Heart right ventricle (tissue), 16 donors: ENCODE data around the gene UBE2F. TPM values are rescaled to one million over a fixed set of nuclear protein-coding genes. Genes with fewer than 3 reads are reported as not detected.
A peak's percentile ranks its signal among the peaks of the same experiment; 100 is the strongest.

Experiments
- ATAC-seq, 8 donors: fragments of 200-7000 bp; cut with Tn5 transposase; one replicate each; pipeline ENCODE4 v1.9.1; 2020; ENCODE audit warnings: mild to moderate bottlenecking in 8 of 8, moderate library complexity in 8 of 8, moderate number of reproducible peaks in 1 of 8
- DNase-seq, 2 donors: peaks; one replicate each; pipeline ENCODE4 v3.0.0-alpha.2; 2020
- H3K27ac ChIP-seq, 10 donors: fragments of 200-600 bp; sonication (generic) in 2 of 10; one replicate each; pipeline versions ENCODE4 v1.5.0 to v1.8.0; 2020 to 2022; ENCODE audit warnings: mild to moderate bottlenecking in 3 of 10
- H3K27me3 ChIP-seq, 7 donors: fragments of 200-600 bp; one replicate each; pipeline ENCODE4 v1.8.0; 2021 to 2022; ENCODE audit warnings: mild to moderate bottlenecking in 2 of 7
- H3K36me3 ChIP-seq, 9 donors: fragments of 200-600 bp; sonication (generic) in 1 of 9; one replicate each; pipeline versions ENCODE4 v1.5.0 to v1.8.0; 2020 to 2022; ENCODE audit warnings: mild to moderate bottlenecking in 2 of 9
- H3K4me1 ChIP-seq, 9 donors: fragments of 200-600 bp; sonication (generic) in 1 of 9; one replicate each; pipeline versions ENCODE4 v1.5.0 to v1.8.0; 2020 to 2022; ENCODE audit warnings: mild to moderate bottlenecking in 4 of 9
- H3K4me3 ChIP-seq, 10 donors: fragments of 200-600 bp; sonication (generic) in 2 of 10; one replicate each; pipeline versions ENCODE4 v1.5.0 to v1.8.0; 2020 to 2022; ENCODE audit warnings: mild to moderate bottlenecking in 7 of 10, moderate library complexity in 2 of 10
- H3K9me3 ChIP-seq, 11 donors: fragments of 200-600 bp in 10 of 11; sonication (generic) in 2 of 11; one replicate each; pipeline versions ENCODE4 v1.5.0 to v1.8.0; 2013 to 2022; ENCODE audit warnings: mild to moderate bottlenecking in 2 of 11, control low read depth in 1 of 11, moderate library complexity in 1 of 11
- whole genome bisulfite sequencing, 2 donors: extraction: QIAGEN DNeasy Blood & Tissue Kit; methylation state at CpG; one replicate each; pipeline ENCODE4 v1.1.7; 2013; ENCODE audit warnings: inconsistent platforms in 1 of 2; 5-methylcytosine and 5-hydroxymethylcytosine counted together
- intact Hi-C, 10 donors: fragments of 100-400 bp; cut with DNase I; formaldehyde crosslinking; loops; one replicate each; pipeline versions ENCODE4 v1.11.1 to v1.14.2; 2022
- polyA plus RNA-seq, 2 donors: library from polyadenylated mRNA; stranded (reverse); fragments of 200-250 nt; gene quantifications; one replicate each; pipeline ENCODE4 v1.2.3, GENCODE V29; 2013
- total RNA-seq, 10 donors: library from RNA; stranded (reverse); fragmentation: NEBNext Ultra II Directional in 3 of 10; extraction: Animal tissue kit (Norgen Biotek cat#: 25700) in 3 of 10; gene quantifications; one replicate each; pipeline versions ENCODE4 v1.2.1 to v1.2.4, GENCODE V29; 2021 to 2023
- TF ChIP-seq, protein P1 (sequence below), 9 donors: fragments of 200-600 bp; sonication (generic) in 2 of 9; IDR thresholded peaks; one replicate each; pipeline versions ENCODE4 v1.5.0 to v1.8.0; 2021 to 2022; ENCODE audit warnings: antibody characterized with exemption in 9 of 9, mild to moderate bottlenecking in 5 of 9, moderate library complexity in 1 of 9
- donor health status: Arrhythmogenic right ventricular cardiomyopathy.
- donor health status: ischemic (EF 13 %, LVEDD 7.1; RV severe dilation, severe dysfunction).
- donor health status: healthy with polysubstance abuse.
- donor health status: DM: no; HTN: yes; CAD: no.
- donor health status: DM: no; HTN: no; CAD: no.
- donor health status: ischemic (EF 25% LVEDD 6.9; RV normal size, moderate dysfunction).
- donor health status: ischemic (EF 25% LVEDD 5.7; RV mildly dilated, moderate dysfunction).
- donor health status: healthy.
- donor health status: DM: yes; HTN: yes; CAD: no.
- donor health status: Ischemic cardiomyopathy.
- donor health status: ischemic (EF 35%, LVEDD 5.7; RV mildly dilated, moderate dysfunction).
- donor health status: nonischemic (EF 11% LVEDD 7.7; RV severe dilation, severe dysfunction).
- donor health status: DM: yes; HTN: yes; CAD: no.
- donor health status: PGD.
- donor health status: ischemic (EF 29% LVEDD 5.4; RV normal size, mild dysfunction).
- donor health status: nonischemic (EF 23%, LVEDD 6.1; RV moderate dilation, normal function).

Gene UBE2F
- total and polyA plus RNA-seq, 12 donors: 43.5 to 82.2 (median 63.7) TPM

DNA sequence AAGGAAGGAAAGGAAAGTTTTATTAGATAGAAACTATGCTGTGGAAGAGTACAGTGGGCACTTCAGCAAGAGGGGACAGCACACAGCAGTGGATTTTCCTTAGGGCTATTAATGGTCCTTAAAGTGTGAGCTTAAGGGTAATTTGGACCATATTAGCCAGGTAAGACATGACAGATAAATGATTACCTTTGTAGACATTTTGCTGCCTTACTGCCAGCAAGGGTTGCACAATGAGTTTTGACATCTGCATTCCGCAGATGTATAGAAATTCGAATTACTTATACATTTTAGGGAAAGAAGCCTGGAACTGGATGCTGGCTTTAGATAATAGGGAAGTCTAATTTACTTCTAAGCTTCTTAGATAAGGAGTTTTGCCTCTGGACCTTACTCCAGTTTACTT lies 14.0 kb upstream of the UBE2F start:
- Histone ChIP-seq H3K27me3 (peaks cover 0 to 43% (median 26%) of the 10 kb centered on the region in 7 donors), H3K9me3 (no peaks in the 10 kb centered on the region), H3K36me3 (no peaks in the 10 kb centered on the region), H3K4me1 (peaks cover 0 to 11% (median 7%) of the 10 kb centered on the region in 9 donors), H3K4me3 (no peak overlapping the region), H3K27ac (no peak overlapping the region)
- WGBS, 2 donors: 84 to 90% methylated on average over 2 of the region's 2 CpGs
- intact Hi-C loops: loop anchor here in 1 of 10 donors (10.0 kb wide), 1 partner anchor 98 kb away; the partner anchor contains the start of gene RAMP1
- TF ChIP-seq, protein P1, sequence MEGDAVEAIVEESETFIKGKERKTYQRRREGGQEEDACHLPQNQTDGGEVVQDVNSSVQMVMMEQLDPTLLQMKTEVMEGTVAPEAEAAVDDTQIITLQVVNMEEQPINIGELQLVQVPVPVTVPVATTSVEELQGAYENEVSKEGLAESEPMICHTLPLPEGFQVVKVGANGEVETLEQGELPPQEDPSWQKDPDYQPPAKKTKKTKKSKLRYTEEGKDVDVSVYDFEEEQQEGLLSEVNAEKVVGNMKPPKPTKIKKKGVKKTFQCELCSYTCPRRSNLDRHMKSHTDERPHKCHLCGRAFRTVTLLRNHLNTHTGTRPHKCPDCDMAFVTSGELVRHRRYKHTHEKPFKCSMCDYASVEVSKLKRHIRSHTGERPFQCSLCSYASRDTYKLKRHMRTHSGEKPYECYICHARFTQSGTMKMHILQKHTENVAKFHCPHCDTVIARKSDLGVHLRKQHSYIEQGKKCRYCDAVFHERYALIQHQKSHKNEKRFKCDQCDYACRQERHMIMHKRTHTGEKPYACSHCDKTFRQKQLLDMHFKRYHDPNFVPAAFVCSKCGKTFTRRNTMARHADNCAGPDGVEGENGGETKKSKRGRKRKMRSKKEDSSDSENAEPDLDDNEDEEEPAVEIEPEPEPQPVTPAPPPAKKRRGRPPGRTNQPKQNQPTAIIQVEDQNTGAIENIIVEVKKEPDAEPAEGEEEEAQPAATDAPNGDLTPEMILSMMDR (IDR thresholded peaks at IDR 0.05): no peak
- ATAC-seq (no peak), DNase-seq (no peak)

DNA sequence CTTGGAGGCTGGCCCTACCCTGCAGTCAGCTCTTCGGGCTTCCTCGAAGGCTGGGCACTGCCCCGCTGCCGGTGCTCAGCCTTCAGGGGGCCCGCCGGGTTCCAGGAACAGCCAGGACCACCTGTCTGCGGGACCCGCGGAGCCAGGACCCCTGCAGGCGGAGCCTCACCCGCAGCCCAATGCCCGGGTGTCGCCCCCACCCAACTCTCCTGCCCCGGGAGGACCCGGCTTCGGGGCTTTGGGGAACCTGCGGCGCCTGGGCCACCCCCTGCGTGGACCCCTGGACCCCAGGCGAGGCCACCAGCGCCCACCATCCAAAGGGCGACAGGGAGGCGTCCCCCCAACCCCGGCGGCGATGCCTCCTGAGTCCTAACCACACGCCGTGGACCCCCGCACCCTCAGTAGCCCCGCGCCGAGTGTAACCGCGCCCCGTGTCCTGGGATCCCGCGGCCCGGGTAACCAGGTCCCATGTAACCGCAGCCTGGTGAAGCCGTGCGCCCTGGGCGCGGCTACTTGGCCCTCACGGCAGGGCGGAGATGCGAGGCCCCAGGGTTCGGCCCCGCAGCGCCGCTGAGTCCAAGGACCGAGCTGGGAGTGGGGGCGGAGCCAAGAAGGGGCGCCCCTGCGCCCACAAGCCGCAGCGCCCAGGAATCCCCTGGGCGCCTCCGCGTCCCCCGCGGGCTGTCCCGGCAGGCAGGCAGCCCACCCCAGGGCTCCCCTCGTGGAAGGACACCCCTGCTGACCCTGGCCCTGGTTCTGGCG lies 11.0 kb upstream of the UBE2F start:
- H3K4me1 ChIP-seq: peaks cover 0 to 11% (median 7%) of the 10 kb centered on the region in 9 donors
- H3K4me3 ChIP-seq: peak overlapping the region; percentile 14 to 51 (median 40)
- DNase-seq (no peak), ATAC-seq (peak in 5 of 8 donors; percentile 20 to 56 (median 37))
- no peaks in the 10 kb centered on the region for H3K9me3 ChIP-seq
- intact Hi-C loops: loop anchor here in 1 of 10 donors (10.0 kb wide), 1 partner anchor 101 kb away; the partner anchor contains the start of gene RAMP1
- H3K36me3 ChIP-seq: no peaks in the 10 kb centered on the region
- H3K27me3 ChIP-seq: peaks cover 0 to 36% (median 26%) of the 10 kb centered on the region in 7 donors
- no peak overlapping the region for H3K27ac ChIP-seq
- TF ChIP-seq, protein P1 (IDR thresholded peaks at IDR 0.05): no peak
- 10 to 14% methylated on average over 64 of the region's 64 CpGs for WGBS, 2 donors

DNA sequence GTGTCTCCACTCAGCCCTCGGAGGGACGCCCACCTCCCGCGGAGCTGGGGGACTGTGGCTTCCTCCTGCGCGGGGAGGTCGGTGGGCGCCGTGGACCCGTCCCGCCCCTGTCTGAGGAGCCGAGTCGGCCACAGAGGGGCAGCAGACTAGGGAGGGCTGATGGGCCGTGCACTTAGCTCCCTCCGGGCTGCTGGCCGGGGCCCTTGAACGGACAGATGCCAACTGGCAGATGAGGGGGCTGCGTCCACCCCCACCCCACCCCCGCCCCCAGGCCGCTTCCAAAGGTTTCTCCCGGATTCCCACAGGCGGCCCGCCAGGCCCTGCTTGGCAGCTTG lies 10.4 kb upstream of the UBE2F start:
- WGBS, 2 donors: 11 to 16% methylated on average over 20 to 23 of the region's 23 CpGs
- Histone ChIP-seq H3K27me3 (peaks cover 0 to 36% (median 26%) of the 10 kb centered on the region in 7 donors), H3K9me3 (peaks cover 0 to 4% (median 0%) of the 10 kb centered on the region in 11 donors), H3K4me3 (peak overlapping the region; percentile 14 to 51 (median 40)), H3K4me1 (peaks cover 0 to 11% (median 7%) of the 10 kb centered on the region in 9 donors), H3K27ac (no peak overlapping the region), H3K36me3 (no peaks in the 10 kb centered on the region)
- peak in 4 of 8 donors; percentile 20 to 60 (median 42) for ATAC-seq
- intact Hi-C loops: loop anchor here in 1 of 10 donors (10.0 kb wide), 1 partner anchor 102 kb away; the partner anchor contains the start of gene RAMP1
- DNase-seq: no peak
- TF ChIP-seq, protein P1 (IDR thresholded peaks at IDR 0.05): peak in 2 of 9 donors; percentile 20 to 21

DNA sequence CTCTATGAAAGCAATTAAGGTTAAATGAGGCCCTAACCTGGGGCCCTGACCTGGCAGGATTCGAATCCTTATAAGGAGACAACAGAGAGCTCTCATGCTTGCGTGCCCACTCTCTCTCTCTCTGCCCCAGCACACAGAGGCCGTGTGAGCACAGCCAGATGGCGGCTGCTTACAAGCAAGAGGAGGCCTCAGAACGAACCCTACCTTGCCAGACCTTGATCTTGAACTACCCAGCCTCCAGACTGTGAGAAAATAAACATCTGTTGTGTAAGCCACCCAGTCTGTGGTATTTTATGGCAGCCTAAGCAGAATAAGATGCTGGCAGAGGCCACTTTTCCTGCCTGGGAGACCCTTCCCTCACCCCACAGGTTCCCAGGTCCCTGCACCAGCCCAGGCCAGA lies 5.2 kb upstream of the UBE2F start:
- TF ChIP-seq, protein P1 (IDR thresholded peaks at IDR 0.05): no peak
- no peak overlapping the region for H3K4me3 ChIP-seq
- H3K27me3 ChIP-seq: peaks cover 0 to 5% (median 2%) of the 10 kb centered on the region in 7 donors
- no peak for DNase-seq
- intact Hi-C loops: loop anchor here in 2 of 10 donors (10.0 kb wide), 1 partner anchor 107 kb away; the partner anchor contains the start of gene RAMP1 (in 2 of the 2)
- peaks cover 0 to 23% (median 12%) of the 10 kb centered on the region in 11 donors for H3K9me3 ChIP-seq
- no peak overlapping the region for H3K27ac ChIP-seq
- no peak for ATAC-seq
- no peaks in the 10 kb centered on the region for H3K36me3 ChIP-seq
- H3K4me1 ChIP-seq: peaks cover 0 to 7% (median 5%) of the 10 kb centered on the region in 9 donors
- WGBS, 2 donors: 85 to 91% methylated on average over 5 of the region's 5 CpGs
